Measurements from ENCODE around the gene FANCC. TPM values are rescaled to one million over a fixed set of nuclear protein-coding genes. Genes with fewer than 3 reads are reported as not detected.

The FANCC gene
- total RNA-seq, 1 donor from 2014 or later, result 9.3 TPM

DNA sequence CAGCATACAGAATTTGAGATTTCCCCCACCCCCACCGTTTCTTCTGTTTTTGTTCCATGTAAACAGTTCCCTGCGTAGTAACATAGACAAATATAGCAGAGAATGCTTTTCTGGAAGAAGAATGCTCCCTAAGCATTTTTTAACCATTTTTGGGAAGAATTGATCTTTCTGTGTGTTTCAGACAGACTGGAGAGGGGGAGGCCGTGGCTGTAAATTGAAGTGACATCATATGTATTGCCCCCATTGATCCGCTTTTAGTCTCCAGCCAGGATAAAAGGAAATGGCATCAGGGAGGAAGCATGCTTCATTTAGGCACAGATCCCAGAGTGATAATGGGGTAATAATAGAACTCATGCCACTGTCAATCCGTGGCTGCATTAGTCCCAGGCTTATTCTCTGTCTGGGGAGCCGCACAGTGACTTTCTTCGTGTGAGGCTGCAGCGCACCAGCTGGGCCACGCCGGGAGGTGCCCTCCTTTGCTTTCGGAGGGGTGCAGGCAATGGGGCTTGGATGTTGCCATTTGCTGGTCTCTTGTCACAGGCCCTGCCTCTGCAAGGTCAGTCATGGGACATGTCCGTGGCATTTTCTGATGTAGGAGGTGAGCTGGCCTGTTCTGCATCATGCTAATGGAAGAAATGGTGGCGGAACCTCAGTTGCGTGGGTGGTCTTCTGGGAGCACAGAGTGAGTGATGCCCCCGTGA, 261.5 kb downstream of the FANCC start:
- H3K27ac Mint-ChIP-seq (ENCODE audit: unreplicated experiment), result peak overlapping the region; percentile 99
- peak overlapping the region; percentile 51 for H3K4me3 Mint-ChIP-seq (ENCODE audit: unreplicated experiment)
- TF ChIP-seq, protein P1, sequence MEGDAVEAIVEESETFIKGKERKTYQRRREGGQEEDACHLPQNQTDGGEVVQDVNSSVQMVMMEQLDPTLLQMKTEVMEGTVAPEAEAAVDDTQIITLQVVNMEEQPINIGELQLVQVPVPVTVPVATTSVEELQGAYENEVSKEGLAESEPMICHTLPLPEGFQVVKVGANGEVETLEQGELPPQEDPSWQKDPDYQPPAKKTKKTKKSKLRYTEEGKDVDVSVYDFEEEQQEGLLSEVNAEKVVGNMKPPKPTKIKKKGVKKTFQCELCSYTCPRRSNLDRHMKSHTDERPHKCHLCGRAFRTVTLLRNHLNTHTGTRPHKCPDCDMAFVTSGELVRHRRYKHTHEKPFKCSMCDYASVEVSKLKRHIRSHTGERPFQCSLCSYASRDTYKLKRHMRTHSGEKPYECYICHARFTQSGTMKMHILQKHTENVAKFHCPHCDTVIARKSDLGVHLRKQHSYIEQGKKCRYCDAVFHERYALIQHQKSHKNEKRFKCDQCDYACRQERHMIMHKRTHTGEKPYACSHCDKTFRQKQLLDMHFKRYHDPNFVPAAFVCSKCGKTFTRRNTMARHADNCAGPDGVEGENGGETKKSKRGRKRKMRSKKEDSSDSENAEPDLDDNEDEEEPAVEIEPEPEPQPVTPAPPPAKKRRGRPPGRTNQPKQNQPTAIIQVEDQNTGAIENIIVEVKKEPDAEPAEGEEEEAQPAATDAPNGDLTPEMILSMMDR (IDR thresholded peaks at IDR 0.05), result no peak
- no peaks in the 10 kb centered on the region for H3K27me3 Mint-ChIP-seq (ENCODE audit: low read depth)
- peaks cover 17% of the 10 kb centered on the region for H3K36me3 Mint-ChIP-seq (ENCODE audit: low read depth)
- peaks cover 97% of the 10 kb centered on the region for H3K4me1 Mint-ChIP-seq (ENCODE audit: low read depth)
- no peak for DNase-seq (ENCODE audit: low spot score)
- no peaks in the 10 kb centered on the region for H3K9me3 Mint-ChIP-seq (ENCODE audit: low read depth)

DNA sequence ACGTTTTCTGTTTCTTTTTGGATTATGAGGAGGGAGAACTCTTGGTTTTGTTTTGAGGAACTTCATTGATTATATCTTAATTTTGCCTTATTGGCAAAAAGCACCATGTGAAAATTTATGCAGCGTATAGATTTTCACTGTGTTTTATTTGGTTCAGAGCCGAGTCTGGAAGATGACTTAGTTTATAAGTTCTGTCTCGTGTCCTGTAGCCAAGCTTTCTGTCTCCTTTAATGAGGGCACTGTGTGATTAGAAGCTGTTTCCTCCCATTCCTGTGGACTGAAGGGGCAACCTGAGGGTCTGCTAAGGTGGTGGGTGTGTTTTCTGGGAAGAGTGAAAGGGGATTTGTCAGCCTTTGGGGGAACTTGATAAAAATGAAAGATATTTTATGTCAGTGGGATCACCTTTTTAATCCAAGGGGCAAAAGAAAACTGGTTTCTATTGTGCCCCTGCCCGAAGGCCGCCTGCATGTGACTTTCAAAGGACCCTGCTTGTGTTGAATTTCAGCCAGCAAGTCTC, 262.1 kb downstream of the FANCC start:
- TF ChIP-seq, protein P1 (IDR thresholded peaks at IDR 0.05), result no peak
- no peak for DNase-seq (ENCODE audit: low spot score)
- Mint-ChIP-seq H3K9me3 (ENCODE audit: low read depth) (no peaks in the 10 kb centered on the region), H3K36me3 (ENCODE audit: low read depth) (peaks cover 14% of the 10 kb centered on the region), H3K27ac (ENCODE audit: unreplicated experiment) (peak overlapping the region; percentile 99), H3K27me3 (ENCODE audit: low read depth) (no peaks in the 10 kb centered on the region), H3K4me1 (ENCODE audit: low read depth) (peaks cover 97% of the 10 kb centered on the region), H3K4me3 (ENCODE audit: unreplicated experiment) (peak overlapping the region; percentile 51)

DNA sequence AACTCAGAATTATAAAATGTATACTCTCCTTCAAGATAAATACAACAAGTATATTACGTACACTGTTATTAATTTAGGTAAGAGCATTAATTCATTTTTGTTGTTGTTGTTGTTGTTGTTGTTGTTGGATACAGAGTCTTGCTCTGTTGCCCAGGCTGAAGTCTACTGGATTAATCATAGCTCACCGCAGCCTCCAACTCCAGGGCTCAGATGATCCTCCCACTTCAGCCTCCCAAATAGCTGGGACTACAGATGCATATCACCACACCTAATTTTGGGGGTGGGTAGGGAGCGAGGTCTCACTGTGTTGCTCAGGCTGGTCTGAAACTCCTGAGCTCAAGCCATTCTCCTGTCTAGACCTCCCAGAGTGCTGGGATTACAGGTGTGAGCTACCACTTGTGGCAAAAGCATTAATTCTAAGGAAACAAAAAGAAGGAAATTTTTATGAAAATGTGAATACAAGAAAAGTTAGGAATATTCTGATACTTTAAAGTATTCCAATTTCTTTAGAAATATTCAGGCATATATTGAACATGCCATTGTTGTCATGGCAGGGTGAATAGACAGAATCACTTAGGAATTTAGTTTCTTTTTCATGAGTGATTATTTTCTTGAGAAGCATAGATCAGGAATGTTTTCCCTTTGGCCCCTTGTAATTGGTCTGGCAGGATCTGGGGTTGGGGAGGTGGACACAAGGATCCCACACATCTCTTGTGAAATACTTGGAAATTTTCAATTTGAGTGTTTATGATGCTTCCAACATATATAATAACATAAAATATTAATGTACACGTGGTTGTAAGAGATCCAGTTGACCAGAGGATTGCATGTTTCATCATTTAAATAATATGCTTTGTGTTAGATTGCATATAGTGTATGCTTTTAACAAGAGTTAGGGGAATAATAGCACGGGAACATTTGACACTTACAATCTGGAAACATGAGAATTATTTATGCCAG, 263.6 kb downstream of the FANCC start:
- H3K27ac Mint-ChIP-seq (ENCODE audit: unreplicated experiment), result peak overlapping the region; percentile 82
- peaks cover 11% of the 10 kb centered on the region for H3K36me3 Mint-ChIP-seq (ENCODE audit: low read depth)
- no peak overlapping the region for H3K4me3 Mint-ChIP-seq (ENCODE audit: unreplicated experiment)
- H3K27me3 Mint-ChIP-seq (ENCODE audit: low read depth), result no peaks in the 10 kb centered on the region
- TF ChIP-seq, protein P1 (IDR thresholded peaks at IDR 0.05), result no peak
- no peaks in the 10 kb centered on the region for H3K9me3 Mint-ChIP-seq (ENCODE audit: low read depth)
- peaks cover 97% of the 10 kb centered on the region for H3K4me1 Mint-ChIP-seq (ENCODE audit: low read depth)
- DNase-seq (ENCODE audit: low spot score), result no peak

DNA sequence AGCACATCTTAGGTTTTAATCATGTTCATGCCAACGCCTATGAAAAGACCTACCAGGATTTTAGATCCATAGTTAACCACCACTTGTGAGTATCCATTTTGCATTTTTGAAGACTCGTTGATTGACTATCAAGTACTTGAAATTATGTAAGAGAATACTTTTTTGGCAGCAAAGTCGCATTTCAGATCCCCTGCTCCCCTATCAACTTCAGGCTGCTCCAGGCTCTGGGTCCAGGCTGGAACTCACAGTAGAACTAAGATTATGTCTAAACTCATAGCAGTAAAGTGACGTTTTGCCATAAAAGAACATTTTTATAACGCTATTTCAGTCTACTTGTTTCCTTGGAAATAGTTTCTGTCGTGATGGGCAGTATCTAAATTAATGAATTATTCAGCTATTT, 267.7 kb downstream of the FANCC start:
- Mint-ChIP-seq H3K27me3 (ENCODE audit: low read depth) (no peaks in the 10 kb centered on the region), H3K4me1 (ENCODE audit: low read depth) (peaks cover 84% of the 10 kb centered on the region), H3K4me3 (ENCODE audit: unreplicated experiment) (peak overlapping the region; percentile 80), H3K9me3 (ENCODE audit: low read depth) (no peaks in the 10 kb centered on the region), H3K27ac (ENCODE audit: unreplicated experiment) (peak overlapping the region; percentile 90), H3K36me3 (ENCODE audit: low read depth) (peaks cover 12% of the 10 kb centered on the region)
- DNase-seq (ENCODE audit: low spot score), result no peak
- TF ChIP-seq, protein P1 (IDR thresholded peaks at IDR 0.05), result no peak

Small RNAs within 50 kb of the gene (microRNA-seq; reads per million reads assigned to microRNA genes)
- gene MIR23B (ENCODE audit: borderline number of aligned reads), result 55,982 reads per million, percentile 99 among the genes with 10 or more reads in this experiment
- not detected for gene MIR24-1 (ENCODE audit: borderline number of aligned reads)
- 3,623 reads per million, percentile 89 among the genes with 10 or more reads in this experiment for gene MIR27B (ENCODE audit: borderline number of aligned reads)
- gene MIR3074 (ENCODE audit: borderline number of aligned reads), result not detected
- not detected for gene MIR6081 (ENCODE audit: borderline number of aligned reads)

Other genes with a start within 250 kb of the FANCC start
- 5.7 to 10.4 TPM (median 6.4 TPM) in 3 replicates for gene PTCH1, start 199.3 kb upstream of the FANCC start, total RNA-seq